ENCODE results near the gene CDKL1.

DNA sequence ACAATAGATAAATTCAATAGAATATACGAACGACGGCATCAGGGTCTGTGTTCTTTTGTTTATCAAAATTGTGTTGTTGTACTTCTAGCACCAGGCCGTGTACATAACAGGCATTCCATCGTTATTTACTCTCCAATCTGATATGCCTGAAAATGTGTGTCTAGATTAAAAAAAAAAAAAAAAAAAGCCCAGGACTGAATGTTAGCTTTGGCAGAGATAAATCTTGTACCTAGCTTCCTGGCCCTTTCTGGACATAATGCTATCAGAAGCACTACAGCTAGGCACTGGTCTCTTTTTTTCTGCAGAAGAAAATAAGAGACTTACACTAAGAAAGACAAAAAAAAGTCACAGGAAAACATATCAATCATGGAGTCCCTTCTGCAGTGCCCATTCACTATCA lies 37.0 kb downstream of the CDKL1 start:
- TF ChIP-seq PPARA (CRISPR knock-in tag; IDR thresholded peaks at IDR 0.05; ENCODE audit: borderline replicate concordance) (no peak), TOX (CRISPR knock-in tag; IDR thresholded peaks at IDR 0.05; ENCODE audit: borderline replicate concordance) (no peak), BACH2 (CRISPR knock-in tag; IDR thresholded peaks at IDR 0.05; ENCODE audit: borderline replicate concordance) (no peak), GLIS3 (CRISPR knock-in tag; IDR thresholded peaks at IDR 0.05) (no peak), ESRRG (CRISPR knock-in tag; IDR thresholded peaks at IDR 0.05) (no peak), ZC3H10 (CRISPR knock-in tag; IDR thresholded peaks at IDR 0.05) (no peak), ZNF70 (CRISPR knock-in tag; IDR thresholded peaks at IDR 0.05) (no peak), ZFP30 (CRISPR knock-in tag; IDR thresholded peaks at IDR 0.05) (no peak), SNAI2 (CRISPR knock-in tag; IDR thresholded peaks at IDR 0.05) (no peak)
- TF ChIP-seq, protein P1, sequence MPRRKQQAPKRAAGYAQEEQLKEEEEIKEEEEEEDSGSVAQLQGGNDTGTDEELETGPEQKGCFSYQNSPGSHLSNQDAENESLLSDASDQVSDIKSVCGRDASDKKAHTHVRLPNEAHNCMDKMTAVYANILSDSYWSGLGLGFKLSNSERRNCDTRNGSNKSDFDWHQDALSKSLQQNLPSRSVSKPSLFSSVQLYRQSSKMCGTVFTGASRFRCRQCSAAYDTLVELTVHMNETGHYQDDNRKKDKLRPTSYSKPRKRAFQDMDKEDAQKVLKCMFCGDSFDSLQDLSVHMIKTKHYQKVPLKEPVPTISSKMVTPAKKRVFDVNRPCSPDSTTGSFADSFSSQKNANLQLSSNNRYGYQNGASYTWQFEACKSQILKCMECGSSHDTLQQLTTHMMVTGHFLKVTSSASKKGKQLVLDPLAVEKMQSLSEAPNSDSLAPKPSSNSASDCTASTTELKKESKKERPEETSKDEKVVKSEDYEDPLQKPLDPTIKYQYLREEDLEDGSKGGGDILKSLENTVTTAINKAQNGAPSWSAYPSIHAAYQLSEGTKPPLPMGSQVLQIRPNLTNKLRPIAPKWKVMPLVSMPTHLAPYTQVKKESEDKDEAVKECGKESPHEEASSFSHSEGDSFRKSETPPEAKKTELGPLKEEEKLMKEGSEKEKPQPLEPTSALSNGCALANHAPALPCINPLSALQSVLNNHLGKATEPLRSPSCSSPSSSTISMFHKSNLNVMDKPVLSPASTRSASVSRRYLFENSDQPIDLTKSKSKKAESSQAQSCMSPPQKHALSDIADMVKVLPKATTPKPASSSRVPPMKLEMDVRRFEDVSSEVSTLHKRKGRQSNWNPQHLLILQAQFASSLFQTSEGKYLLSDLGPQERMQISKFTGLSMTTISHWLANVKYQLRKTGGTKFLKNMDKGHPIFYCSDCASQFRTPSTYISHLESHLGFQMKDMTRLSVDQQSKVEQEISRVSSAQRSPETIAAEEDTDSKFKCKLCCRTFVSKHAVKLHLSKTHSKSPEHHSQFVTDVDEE (CRISPR knock-in tag; IDR thresholded peaks at IDR 0.05), result no peak
- TF ChIP-seq, protein P2, sequence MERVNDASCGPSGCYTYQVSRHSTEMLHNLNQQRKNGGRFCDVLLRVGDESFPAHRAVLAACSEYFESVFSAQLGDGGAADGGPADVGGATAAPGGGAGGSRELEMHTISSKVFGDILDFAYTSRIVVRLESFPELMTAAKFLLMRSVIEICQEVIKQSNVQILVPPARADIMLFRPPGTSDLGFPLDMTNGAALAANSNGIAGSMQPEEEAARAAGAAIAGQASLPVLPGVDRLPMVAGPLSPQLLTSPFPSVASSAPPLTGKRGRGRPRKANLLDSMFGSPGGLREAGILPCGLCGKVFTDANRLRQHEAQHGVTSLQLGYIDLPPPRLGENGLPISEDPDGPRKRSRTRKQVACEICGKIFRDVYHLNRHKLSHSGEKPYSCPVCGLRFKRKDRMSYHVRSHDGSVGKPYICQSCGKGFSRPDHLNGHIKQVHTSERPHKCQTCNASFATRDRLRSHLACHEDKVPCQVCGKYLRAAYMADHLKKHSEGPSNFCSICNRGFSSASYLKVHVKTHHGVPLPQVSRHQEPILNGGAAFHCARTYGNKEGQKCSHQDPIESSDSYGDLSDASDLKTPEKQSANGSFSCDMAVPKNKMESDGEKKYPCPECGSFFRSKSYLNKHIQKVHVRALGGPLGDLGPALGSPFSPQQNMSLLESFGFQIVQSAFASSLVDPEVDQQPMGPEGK (CRISPR knock-in tag; IDR thresholded peaks at IDR 0.05; ENCODE audit: borderline replicate concordance), result no peak

Data from SK-N-SH treated with all-trans-retinoic acid at 6 μM for 48 hours (cell line).